ENCODE measurements around the gene EID2B. TPM values are rescaled to one million over a fixed set of nuclear protein-coding genes. Genes with fewer than 3 reads are reported as not detected.

EID2B gene, protein sequence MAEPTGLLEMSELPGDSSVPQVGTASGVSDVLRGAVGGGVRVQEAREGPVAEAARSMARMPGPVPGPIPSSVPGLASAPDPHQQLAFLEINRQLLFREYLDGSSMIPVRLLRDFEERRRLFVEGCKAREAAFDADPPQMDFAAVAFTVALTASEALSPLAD
- 3.3 and 4.9 TPM in 2 replicates for total RNA-seq (2014; rRNA removed; shearing (Covaris generic))
- 9.4 and 12.5 TPM in 2 replicates for polyA plus RNA-seq (2014; cell fraction: nucleus; rRNA removed)

DNA sequence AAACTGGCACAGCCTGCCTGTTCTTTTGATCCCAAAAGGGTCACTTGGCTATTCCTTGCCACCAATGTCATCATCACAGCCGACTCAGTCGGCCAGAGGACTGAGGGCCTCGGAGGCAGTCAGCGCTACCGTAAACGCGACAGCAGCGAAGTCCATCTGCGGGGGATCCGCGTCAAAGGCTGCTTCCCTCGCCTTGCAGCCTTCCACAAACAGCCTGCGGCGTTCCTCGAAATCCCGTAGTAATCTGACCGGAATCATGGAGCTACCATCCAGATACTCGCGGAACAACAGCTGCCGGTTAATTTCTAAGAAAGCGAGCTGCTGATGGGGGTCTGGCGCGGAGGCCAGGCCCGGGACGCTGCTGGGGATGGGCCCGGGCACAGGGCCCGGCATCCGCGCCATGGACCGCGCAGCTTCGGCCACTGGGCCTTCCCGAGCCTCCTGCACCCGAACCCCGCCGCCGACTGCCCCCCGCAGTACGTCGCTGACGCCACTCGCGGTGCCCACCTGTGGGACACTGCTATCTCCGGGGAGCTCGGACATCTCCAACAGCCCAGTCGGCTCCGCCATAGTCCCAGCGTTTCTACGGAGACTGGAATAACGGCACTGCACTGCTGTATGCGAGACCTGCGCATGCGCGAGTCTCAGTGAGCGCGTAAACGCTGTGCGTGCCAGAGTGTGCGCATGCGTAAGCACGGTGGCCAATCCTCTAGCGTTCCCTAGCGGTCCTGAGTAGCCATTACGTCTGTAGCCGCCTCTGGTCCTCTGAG is at the start of gene EID2B:
Gene EID2B, minus strand, starts transcription at position 620 of the 770 bp plus-strand sequence. Its CDS starts 50 bp downstream, at position 570.
- DNase-seq (ENCODE audit: extremely low read depth, low read depth) = peak; percentile 93

DNA sequence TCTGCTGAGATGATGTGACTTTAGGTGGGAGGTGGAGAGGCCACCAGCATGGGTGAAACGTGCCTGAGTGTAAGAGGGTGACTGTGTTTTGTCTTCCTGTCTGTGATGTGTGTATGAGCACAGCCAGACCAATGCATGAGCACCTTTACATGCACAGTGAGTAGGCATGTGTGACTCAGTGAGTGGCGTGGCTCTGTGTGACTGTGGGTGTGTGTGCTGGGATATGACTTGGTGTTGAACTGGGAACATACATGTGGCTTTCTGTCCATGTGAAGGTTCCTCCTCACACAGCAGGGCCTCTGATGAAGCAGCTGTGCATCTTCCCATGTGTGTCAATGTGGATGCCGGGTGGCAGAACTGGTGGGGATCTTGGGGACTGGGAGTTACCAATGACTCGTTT is 49.8 kb upstream of the EID2B start:
- DNase-seq (ENCODE audit: extremely low read depth, low read depth) = no peak

DNA sequence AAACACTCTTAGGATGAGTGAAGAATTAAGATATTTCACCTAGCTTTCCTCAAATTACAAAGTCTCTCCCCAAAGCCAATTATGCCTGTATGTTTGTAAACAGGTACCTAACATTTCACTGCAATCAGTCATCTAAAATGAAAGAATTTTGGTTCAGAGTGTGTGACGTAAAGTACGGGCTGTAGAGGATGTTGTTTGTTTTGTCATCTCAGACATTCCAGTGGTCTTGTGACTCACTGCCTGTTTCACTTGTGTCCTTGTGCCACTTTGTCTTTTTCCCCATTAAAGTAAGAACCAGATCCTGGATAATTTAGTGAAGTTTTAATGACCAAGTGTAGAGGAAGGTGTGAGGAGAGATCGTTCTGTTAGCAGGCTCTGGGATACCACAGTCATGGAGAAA is 36.0 kb upstream of the EID2B start:
- DNase-seq (ENCODE audit: extremely low read depth, low read depth) = no peak

DNA sequence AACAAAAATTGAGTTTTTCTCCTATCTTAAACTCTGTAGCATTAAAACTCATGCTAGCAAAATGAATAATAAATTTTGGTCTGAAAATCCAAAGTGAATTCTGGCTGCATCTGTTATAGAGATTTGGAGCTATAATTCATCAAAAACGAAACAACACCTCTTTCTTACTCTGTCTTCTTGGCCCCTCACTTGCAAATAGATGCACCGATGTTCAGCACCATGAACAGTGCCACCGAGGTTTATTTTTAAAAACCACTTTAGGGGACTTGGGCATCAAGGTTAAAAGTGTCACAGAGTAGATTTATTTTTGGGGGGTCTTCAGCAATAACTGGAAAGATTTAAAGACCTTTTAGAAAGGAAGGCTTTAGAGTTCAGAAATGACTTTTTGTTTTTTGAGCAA is 33.4 kb upstream of the EID2B start:
- no peak for DNase-seq (ENCODE audit: extremely low read depth, low read depth)

DNA sequence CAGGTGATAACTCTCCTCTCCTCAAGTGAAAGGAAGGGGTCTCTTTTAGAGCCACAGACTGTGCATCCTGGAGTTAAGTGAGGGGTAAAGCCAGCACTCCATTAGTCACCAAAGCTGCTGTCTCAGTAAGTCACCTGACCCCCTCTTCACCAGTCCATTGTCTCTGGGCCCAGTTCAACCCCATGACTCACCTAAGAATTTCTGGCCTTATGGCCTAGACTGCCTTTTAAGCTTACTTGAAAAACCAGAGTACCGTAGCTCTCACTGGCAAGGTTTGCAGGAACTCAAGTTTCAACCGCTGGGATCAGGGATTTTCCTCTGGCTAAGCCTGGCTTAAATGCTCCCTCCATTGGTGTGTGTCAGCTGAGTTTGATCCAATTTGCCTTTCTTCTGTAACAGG is 30.8 kb upstream of the EID2B start:
- no peak for DNase-seq (ENCODE audit: extremely low read depth, low read depth)

DNA sequence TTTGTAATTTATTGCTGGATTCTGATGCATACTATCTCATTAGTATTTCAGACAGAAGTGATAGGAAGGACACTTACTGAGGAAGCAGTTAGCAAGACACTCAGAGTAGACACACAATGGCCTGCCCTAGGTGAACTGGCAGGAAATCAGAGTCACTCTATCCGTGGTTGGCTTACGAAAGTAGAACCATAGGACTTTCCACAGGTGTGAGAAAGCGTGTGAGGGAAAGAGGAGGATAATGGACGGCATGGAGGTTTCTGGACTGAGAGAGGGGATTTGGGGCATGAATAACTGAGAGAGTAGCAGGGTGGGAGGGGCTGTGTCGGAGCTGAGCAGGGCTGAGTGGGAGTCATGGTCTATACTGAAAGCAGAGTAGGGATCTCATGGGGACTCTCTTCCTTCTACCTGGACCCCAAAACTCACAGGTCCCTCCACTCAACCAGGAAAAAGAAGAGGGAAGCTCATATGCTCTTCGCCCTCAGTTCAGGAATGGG is 26.0 kb upstream of the EID2B start:
- no peak for DNase-seq (ENCODE audit: extremely low read depth, low read depth)

DNA sequence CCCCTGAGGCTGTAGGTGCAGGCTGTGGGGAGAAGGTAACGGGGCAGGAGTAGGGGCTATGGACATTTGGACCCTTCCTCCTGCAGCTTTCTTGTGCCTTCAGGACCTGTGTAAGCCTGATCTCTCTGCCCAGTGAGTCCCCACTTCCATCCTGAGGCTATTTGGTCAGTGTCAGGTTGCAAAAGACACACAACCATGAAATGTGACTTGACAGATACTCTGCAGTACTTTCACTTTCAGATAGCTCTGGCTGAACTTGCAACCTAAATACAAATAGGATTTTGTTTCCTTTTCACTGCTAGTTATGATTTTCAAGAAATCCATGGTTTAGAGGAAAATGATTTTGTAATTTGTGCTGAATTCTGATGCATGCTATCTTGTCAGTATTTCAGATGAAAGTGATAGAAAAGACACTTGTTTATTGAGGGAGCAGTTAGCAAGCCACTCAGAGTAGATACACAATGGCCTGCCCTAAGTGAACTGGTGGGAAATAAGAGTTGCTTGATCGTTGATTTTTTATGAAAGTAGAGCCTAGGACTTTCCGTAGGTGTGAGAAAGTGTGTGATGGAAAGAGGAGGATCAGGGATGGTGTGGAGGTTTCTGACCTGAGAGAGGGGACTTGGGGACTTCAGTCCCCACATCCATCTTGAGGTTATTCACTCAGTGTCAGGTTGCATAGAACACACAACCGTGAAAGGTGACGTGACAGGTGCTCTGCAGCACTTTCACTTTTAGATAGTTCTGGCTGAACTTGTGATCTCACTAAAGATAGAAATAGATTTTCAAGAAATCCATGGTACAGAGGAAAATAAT is 25.4 kb upstream of the EID2B start:
- DNase-seq (ENCODE audit: extremely low read depth, low read depth) = no peak

DNA sequence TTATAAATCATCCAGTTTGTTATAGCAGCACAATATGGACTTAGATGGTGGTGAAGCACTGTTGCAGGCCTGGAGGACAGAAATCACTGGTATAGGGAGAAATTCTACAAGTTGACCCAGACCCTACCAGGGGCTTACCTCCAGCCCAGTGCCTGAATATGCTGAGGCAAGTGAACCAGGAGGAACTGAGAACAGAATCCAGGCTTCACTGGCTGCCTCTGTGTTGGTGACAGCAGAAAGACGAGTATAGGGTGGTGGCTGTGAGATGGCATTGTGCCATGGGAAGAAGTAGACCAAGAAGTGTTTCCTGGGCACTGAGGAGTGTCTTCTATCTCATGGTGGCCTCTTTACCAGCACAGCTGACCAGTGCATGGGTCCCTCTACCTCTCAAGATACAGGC is 23.2 kb upstream of the EID2B start:
- no peak for DNase-seq (ENCODE audit: extremely low read depth, low read depth)

DNA sequence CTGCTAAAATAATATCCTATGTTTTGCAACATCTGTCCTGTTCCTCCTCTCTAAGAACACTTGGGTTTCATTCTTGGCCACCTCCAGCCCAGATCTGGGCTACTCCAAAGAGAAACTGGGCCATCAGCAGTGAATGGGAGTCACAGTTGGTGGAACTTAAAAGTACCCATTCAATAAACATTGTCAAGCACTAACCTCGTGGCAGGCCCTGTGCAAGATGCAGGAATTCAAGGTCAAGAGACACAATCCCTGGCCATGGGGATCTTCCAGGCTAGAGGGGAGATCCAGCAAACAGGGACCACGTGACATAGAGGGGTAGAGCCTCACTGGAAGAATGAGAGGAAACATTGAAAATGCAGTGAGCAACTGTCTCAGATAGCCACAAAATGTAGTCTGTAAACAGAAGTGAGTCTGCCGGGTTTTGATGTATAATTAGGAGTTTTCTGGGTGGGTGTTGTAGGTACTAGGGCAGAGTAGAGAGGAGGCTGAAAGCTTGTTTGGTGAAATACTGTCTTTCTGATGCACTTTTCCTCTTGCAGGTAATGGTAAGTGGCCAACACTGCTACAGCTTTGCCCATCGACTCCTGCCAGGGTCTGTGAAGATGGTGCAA is 22.2 kb upstream of the EID2B start:
- no peak for DNase-seq (ENCODE audit: extremely low read depth, low read depth)

DNA sequence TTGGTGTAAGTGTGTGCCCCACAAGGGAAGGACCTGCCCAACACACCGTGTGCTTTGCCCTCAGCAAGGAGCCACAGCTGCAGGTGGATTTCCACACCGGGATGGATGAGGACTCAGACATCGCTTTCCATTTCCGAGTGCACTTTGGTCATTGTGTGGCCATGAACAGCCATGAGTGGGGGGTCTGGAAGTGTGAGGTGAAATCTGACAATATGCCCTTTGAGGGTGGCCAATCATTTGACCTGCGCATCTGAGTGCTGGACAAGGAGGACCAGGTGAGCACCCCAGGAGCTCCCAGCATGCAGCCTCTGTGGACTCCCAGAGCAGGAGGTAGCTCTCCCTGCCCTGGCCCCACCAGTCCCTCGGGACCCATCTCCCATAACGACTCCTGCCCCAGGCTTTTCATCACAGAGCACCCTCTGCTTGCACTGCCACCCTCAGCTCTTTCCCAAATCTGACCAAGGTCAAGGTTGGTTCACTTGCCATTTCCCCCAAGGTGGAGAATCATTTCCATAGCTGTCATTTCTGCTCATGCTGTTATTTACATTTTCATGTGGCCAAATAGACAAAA is 20.5 kb upstream of the EID2B start:
- no peak for DNase-seq (ENCODE audit: extremely low read depth, low read depth)

DNA sequence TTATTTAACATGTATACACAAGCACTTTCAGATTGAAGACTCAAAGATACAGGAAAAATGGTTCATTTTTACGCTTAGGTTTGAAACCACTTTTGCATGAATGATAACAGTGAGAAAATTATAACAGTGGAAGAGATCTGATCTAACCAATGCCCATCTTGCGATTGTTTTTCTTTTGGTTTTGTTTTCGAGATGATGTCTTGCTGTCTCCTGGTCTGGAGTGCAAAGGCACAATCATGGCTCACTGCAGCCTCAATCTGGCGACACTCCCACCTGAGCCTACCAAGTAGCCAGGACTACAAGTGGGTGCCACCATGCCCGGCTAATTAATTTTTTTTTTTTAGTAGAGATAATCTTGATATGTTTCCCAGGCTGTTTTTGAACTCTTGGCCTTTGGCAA is 17.5 kb upstream of the EID2B start:
- DNase-seq (ENCODE audit: extremely low read depth, low read depth) = no peak

DNA sequence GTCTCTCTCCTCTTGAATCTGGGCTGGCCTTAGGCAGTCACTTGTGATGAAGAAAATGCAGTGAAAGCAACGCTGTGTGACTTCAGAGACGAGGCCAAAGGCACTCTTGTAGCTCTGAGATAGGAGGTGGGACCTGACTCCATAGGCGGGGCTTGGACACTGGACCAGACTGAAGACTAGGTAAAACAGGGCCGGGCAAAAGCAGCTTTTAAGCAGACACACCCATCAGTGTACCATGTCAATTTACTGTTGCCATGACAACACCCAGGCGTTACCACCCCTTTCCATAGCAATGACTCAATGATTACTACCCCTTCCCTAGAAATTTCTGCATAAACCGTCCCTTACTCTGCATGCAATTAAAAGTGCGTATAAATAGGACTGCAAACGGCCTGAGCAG is 13.9 kb upstream of the EID2B start:
- DNase-seq (ENCODE audit: extremely low read depth, low read depth) = no peak

DNA sequence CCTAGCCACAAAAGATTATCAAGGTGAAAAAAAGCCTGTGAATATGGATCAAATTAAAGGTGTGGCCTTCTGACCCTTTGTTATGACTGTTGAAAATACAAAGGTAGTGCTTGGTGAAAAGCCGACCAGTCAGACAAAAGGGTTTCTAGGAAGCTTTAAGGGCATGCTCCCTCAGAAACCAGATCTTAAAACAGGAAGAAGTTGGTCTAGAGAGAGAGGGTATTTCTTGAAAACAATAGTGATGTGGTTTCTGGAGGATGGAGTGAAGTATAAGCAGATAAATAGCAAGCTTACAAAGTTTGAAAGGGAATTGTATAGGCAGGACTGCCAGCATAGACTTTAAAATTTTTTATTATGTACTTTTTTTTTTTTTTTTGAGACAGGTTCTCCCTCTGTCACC is 12.3 kb upstream of the EID2B start:
- no peak for DNase-seq (ENCODE audit: extremely low read depth, low read depth)

DNA sequence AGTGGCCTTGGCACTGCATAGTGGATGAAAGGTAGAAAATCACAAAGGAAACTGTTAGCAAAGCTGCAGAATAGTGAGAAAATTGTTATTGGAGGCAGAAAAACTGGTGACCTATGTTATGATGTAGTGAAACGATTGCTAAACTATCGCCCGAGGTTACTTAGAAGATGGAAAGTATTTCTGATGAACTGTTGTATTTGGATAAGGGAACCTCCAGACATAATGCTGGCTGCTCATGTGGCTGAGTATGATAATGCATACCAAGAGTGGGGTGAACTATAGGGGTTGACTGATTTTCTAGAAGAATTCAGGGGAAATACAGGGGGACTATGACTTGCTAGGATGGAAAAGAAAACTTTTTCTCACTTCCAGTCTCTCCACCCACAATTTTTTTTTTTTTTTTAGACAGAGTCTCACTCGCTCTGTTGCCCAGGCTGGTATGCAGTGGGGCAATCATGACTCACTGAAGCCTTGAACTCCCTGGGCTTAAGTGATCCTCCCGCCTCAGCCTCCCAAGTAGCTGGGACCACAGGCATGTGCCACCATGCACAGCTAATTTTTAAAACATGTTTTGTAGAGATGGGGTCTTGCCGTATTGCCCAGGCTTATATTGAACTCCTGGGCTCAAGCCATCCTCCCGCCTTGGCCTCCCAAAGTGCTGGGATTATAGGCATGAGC is 11.7 kb upstream of the EID2B start:
- no peak for DNase-seq (ENCODE audit: extremely low read depth, low read depth)

DNA sequence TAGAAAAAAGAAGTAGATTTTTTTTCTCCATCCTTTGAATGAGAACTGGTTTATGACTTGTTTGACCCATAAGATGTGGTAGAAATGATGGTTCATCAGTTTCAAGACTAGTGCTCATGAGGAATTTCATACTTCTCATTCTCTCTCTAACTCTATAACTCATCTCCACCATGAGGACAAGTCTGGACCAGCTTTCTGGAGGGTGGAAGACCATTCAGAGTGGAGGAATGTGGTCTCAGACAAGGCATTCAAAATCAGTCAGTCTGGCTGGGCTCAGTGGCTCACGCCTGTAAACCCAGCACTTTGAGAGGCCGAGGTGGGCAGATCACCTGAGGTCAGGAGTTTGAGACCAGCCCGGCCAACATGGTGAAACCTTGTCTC is 10.8 kb upstream of the EID2B start:
- DNase-seq (ENCODE audit: extremely low read depth, low read depth) = no peak

DNA sequence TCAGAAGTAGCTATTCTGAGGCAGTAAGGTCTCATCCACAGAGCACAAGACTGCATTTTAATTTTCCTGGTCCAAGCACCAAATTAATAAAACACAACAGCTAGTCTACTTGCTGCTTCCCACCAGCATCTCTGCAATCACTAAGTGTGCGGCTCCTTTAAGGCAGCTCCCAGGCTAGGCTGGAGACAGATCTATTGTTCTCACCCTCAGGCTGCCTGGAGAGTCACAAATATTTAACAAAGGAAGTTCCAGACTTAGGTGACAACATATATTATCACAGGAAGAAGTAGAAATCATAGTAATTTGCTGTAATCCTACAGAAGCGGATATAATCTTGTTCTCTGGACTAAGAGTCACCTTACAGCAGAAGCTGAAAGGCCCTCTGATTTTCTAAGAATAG is 9.6 kb upstream of the EID2B start:
- no peak for DNase-seq (ENCODE audit: extremely low read depth, low read depth)

DNA sequence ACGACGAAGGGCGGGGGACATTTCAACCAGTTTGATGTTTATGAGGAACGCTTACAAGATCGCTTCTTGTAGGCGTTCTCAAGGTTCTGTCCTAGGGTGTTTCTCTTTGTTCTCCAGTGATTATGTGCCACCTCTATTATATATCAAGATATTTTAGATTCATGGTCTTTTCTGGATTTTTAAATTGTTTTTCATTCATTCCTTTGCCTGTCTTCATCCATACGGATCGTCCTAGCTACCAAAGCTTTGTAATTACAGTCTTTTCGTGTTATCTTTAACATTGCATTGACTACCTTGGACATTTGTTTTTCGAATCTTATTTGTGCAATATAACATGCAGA is 7.7 kb upstream of the EID2B start:
- no peak for DNase-seq (ENCODE audit: extremely low read depth, low read depth)

DNA sequence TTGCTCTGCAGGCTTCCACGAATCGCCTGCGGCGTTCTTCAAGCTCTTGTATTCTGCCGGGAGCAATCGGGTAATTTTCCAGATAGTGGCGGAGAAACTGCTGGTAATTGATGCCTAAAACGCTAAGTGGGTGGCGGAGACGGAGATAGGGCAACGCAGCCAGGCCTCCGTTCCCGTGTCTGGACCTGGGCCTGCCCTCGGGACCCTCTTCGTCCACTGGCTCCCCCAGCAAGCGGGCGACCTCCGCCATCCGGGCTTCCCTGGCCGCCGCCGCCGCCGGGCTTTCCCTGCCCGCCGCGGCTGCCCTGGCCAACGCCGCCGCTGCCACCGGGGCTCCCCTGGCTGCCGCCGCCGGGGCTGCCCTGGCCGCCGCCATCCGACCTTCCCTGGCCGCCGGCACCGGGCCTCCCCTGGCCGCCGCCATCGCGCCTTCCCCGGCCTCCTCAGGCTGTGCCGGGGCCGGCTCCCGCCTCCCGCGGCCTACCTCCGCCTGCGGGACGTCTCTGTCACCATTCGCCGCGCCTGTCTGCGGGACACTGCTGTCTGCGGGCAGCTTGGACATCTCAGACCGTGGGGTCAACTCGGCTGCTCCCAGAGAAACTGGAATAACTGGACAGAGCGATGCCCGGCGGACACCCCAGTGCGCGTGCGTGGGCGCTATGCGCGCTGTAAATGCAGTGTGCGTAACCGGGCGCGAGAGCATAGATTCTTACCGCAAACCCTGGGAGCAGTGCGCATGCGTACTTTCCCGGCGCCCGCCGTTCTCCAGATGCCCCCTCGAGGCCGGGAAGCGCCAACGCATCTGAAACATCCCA is 7.1 kb upstream of the EID2B start, which contains the start of gene EID2:
Gene EID2, minus strand, starts transcription at position 644 of the 815 bp plus-strand sequence. Its CDS starts 82 bp downstream, at position 562.
- peak; percentile 87 for DNase-seq (ENCODE audit: extremely low read depth, low read depth)

DNA sequence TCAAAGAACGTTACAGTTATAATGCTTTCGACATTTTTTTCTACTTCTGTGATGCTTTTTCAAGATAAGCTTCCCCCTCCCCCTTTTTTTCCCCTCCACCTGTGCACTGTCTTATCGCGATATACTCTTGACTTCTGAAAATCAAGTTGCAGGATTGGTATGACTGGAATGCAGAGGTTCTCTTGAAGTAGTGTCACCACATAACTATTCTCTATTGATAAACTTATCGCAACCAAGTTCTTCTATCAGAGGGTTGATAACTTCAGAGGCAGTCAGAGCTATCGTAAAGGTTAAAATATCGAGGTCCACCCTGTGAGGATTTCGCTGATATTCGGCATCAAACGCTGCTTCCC is 6.5 kb upstream of the EID2B start:
- no peak for DNase-seq (ENCODE audit: extremely low read depth, low read depth)

All from NCI-H460 (cell line).